Measurements from ENCODE around the gene LIMCH1. TPM values are rescaled to one million over a fixed set of nuclear protein-coding genes. Genes with fewer than 3 reads are reported as not detected.

The LIMCH1 gene
- total RNA-seq, 1 donor from 2014 or later, result not detected

- H3K4me1 Mint-ChIP-seq, result no peaks in the 10 kb centered on the region
- no peaks in the 10 kb centered on the region for H3K9me3 Mint-ChIP-seq
- H3K27me3 Mint-ChIP-seq, result peaks cover 1% of the 10 kb centered on the region
- H3K27ac Mint-ChIP-seq, result no peak overlapping the region
- ATAC-seq (ENCODE audit: low read depth), result no peak
- intact Hi-C loops (cut with micrococcal nuclease), result no loop called here
- CTCF ChIA-PET, result no interaction called here
- POLR2A ChIA-PET, result no interaction called here
- DNase-seq, result no peak
- no peak overlapping the region for H3K4me3 Mint-ChIP-seq
- TF ChIP-seq CTCF (IDR thresholded peaks at IDR 0.05), result no peak
- no peaks in the 10 kb centered on the region for H3K36me3 Mint-ChIP-seq (ENCODE audit: low read depth)
Measured at GRCh38 chr4:41505161-41505661, 32.7 kb upstream of the LIMCH1 start.

- no peak for ATAC-seq (ENCODE audit: low read depth)
- intact Hi-C loops (cut with micrococcal nuclease), result no loop called here
- CTCF ChIA-PET, result no interaction called here
Measured at GRCh38 chr4:41506130-41506529, 31.8 kb upstream of the LIMCH1 start.

GRCh38 chr4:41507291-41507947 lies 30.5 kb upstream of the LIMCH1 start:
- intact Hi-C loops (cut with micrococcal nuclease), result no loop called here

More at GRCh38 chr4:41506130-41506529, 31.8 kb upstream of the LIMCH1 start:
- Mint-ChIP-seq H3K36me3 (ENCODE audit: low read depth) (no peaks in the 10 kb centered on the region), H3K9me3 (no peaks in the 10 kb centered on the region), H3K4me3 (no peak overlapping the region), H3K4me1 (no peaks in the 10 kb centered on the region), H3K27ac (no peak overlapping the region), H3K27me3 (peaks cover 1% of the 10 kb centered on the region)
- DNase-seq, result no peak
- POLR2A ChIA-PET, result no interaction called here
- no peak for TF ChIP-seq CTCF (IDR thresholded peaks at IDR 0.05)

GRCh38 chr4:41509451-41509866 lies 28.5 kb upstream of the LIMCH1 start:
- H3K4me3 Mint-ChIP-seq, result no peak overlapping the region
- DNase-seq (no peak), ATAC-seq (ENCODE audit: low read depth) (no peak)
- H3K27ac Mint-ChIP-seq, result no peak overlapping the region
- CTCF ChIA-PET, result no interaction called here
- no peaks in the 10 kb centered on the region for H3K36me3 Mint-ChIP-seq (ENCODE audit: low read depth)
- TF ChIP-seq CTCF (IDR thresholded peaks at IDR 0.05), result no peak
- H3K9me3 Mint-ChIP-seq, result no peaks in the 10 kb centered on the region
- H3K27me3 Mint-ChIP-seq, result peaks cover 1% of the 10 kb centered on the region
- POLR2A ChIA-PET, result no interaction called here
- H3K4me1 Mint-ChIP-seq, result no peaks in the 10 kb centered on the region
- intact Hi-C loops (cut with micrococcal nuclease), result no loop called here

More at GRCh38 chr4:41507291-41507947, 30.5 kb upstream of the LIMCH1 start:
- Mint-ChIP-seq H3K27ac (no peak overlapping the region), H3K4me1 (no peaks in the 10 kb centered on the region), H3K27me3 (peaks cover 1% of the 10 kb centered on the region), H3K4me3 (no peak overlapping the region), H3K9me3 (no peaks in the 10 kb centered on the region), H3K36me3 (ENCODE audit: low read depth) (no peaks in the 10 kb centered on the region)
- ChIA-PET CTCF (no interaction called here), POLR2A (no interaction called here)
- no peak for TF ChIP-seq CTCF (IDR thresholded peaks at IDR 0.05)
- DNase-seq, result no peak
- ATAC-seq (ENCODE audit: low read depth), result no peak

GRCh38 chr4:41510179-41510578 lies 27.8 kb upstream of the LIMCH1 start:
- ChIA-PET POLR2A (no interaction called here), CTCF (no interaction called here)
- Mint-ChIP-seq H3K4me3 (no peak overlapping the region), H3K9me3 (no peaks in the 10 kb centered on the region), H3K36me3 (ENCODE audit: low read depth) (no peaks in the 10 kb centered on the region), H3K27ac (no peak overlapping the region), H3K27me3 (peaks cover 1% of the 10 kb centered on the region), H3K4me1 (no peaks in the 10 kb centered on the region)
- ATAC-seq (ENCODE audit: low read depth) (no peak), DNase-seq (no peak)
- TF ChIP-seq CTCF (IDR thresholded peaks at IDR 0.05), result no peak
- intact Hi-C loops (cut with micrococcal nuclease), result no loop called here
